C4-2B (cell line): Measurements from ENCODE around the gene CLSTN2.

ENCODE experiments used
- H3K27ac ChIP-seq: fragments of 450-650 bp; 2 replicates; pipeline ENCODE4 v1.5.1; 2017
- CTCF ChIP-seq: fragments of 450-650 bp; conservative IDR thresholded peaks from 2 replicates; pipeline ENCODE4 v1.5.1; 2017; ENCODE audit warnings: mild to moderate bottlenecking
- ZFX ChIP-seq: fragments of 450-650 bp; IDR thresholded peaks from 2 replicates; pipeline ENCODE4 v1.6.1; 2017

The CLSTN2 gene

GRCh38 chr3:140196970-140197369 is 262.0 kb downstream of the CLSTN2 start:
- no peak overlapping the region for H3K27ac ChIP-seq
- TF ChIP-seq CTCF (no peak), ZFX (no peak)

GRCh38 chr3:140198242-140198641 is 263.3 kb downstream of the CLSTN2 start:
- TF ChIP-seq CTCF (no peak), ZFX (no peak)
- H3K27ac ChIP-seq = no peak overlapping the region

- TF ChIP-seq ZFX = no peak
- no peak for TF ChIP-seq CTCF
- H3K27ac ChIP-seq = no peak overlapping the region
These were observed 264.0 kb downstream of the CLSTN2 start for GRCh38 chr3:140199008-140199407.

- TF ChIP-seq ZFX (no peak), CTCF (no peak)
- H3K27ac ChIP-seq = no peak overlapping the region
These were observed 264.8 kb downstream of the CLSTN2 start for GRCh38 chr3:140199743-140200142.

GRCh38 chr3:140203510-140203909 is 268.5 kb downstream of the CLSTN2 start:
- TF ChIP-seq CTCF (no peak), ZFX (no peak)
- no peak overlapping the region for H3K27ac ChIP-seq

GRCh38 chr3:140204271-140204984 is 269.4 kb downstream of the CLSTN2 start:
- TF ChIP-seq ZFX (no peak), CTCF (no peak)
- no peak overlapping the region; the same call in 1 of the 2 replicates for H3K27ac ChIP-seq

GRCh38 chr3:140205598-140205997 is 270.6 kb downstream of the CLSTN2 start:
- TF ChIP-seq ZFX = no peak
- no peak for TF ChIP-seq CTCF
- H3K27ac ChIP-seq = no peak overlapping the region
